HG02981 (cell line): ENCODE results near the gene ANXA5.

Experiments
- ATAC-seq: cut with Tn5 transposase; IDR thresholded peaks from one replicate; pipeline ENCODE4 v1.9.1; 2021; ENCODE audit warnings: mild to moderate bottlenecking, moderate library complexity; ENCODE audit not compliant: unreplicated experiment

The ANXA5 gene

GRCh38 chr4:121712001-121712651 lies 15.3 kb upstream of the ANXA5 start:
- ATAC-seq: no peak

DNA sequence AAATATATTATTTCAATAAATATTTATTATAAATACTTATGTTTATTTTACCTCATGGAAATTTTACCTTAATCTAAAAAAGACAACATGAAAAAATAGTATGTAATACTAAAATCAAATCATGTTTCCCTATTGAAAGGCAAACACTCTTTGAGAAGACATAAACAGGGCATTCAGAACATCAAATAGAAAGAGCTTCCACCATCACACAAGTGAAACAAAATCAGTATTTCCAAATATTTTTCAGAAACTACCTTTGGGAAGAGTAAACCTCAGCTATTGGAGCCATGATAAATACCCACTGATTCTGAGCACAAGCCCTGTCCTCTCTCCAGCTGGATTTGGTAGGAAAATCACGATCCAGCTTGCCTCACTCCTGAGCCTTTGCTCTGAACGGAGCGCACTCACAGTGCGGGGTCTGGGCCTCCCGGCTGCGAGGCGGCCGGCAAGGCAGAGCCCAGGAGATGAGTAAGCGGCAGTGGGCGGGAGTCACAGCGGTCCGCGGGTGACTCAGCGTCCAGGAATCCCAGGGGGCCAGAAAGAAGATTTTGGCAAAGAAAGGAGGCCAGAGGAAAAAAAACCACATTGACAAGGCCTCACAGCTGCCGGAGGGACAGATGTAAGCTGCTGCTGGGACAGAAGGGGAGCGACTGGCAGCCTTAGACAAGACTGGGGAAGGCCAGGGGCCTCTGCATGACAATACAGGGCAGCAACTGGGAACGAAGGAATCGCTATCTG lies 14.7 kb upstream of the ANXA5 start:
- peak; percentile 91 for ATAC-seq

DNA sequence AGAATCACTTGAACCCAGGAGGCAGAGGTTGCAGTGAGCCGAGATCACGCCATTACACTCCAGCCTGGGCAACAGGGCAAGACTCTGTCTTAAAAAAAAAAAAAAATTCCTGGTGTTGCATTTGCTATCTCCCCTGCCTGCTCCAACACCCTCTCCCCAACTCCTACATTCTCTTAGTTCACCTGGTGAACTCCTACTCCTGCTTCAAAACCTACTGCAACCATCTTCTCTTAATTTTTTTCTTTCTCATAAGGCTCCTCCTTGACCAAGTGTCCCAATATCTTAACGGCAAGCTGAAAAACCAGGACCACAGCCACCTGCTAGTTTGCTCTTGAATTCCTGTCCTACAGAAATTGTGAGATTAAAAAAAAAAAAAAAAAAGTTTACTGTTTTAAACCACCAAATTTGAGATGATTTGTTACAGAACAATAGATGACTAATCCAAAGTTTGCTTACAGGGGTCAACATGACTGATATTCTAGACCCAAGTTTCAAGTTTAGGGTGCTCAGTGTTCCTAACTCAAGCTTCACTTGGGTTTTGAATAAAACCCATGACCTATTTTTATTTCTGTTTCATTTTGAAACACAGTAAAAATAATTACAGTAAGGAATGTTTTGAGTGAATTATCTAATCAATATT lies 13.1 kb upstream of the ANXA5 start:
- ATAC-seq: no peak

- no peak for ATAC-seq
Measured at GRCh38 chr4:121707344-121707743, 10.6 kb upstream of the ANXA5 start.

DNA sequence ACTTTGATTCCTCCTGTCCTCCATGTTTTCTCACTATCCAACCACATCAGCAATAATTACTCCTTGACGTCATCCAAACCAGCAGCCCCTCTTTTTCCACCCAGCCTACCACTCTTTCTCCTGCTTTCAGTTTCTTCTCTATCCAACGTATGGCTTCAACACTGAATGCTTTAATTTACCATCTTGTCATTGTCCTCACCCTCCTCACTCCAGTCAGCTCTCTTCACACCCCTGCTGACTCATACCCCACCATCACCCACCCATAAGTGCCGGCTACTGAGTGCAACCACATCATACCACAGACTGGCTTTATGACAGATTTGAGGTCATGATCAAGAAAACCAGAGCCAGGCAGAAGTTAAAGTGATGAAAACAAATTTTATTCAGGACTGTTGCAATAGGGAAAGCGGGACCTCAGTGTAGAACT lies 9.8 kb upstream of the ANXA5 start:
- peak; percentile 42 for ATAC-seq

DNA sequence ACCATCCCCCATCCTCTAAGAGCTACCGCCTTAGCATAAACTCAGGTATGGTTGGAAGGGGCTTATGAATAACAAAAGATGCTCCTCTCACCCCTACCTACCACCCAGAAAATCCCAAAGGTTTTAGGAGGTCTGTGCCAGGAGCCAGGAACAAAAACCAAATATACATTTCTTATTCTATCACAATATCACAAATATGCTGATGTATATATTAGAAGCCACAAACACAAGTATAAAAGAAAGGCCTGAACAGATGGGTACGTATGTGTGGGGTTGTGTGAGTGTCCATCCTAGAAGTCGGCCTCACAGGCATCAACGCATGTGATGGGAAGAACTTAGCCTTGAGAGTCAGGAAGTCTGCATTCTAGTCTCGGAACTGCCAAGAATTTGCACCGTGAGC lies 8.7 kb upstream of the ANXA5 start:
- ATAC-seq: no peak

DNA sequence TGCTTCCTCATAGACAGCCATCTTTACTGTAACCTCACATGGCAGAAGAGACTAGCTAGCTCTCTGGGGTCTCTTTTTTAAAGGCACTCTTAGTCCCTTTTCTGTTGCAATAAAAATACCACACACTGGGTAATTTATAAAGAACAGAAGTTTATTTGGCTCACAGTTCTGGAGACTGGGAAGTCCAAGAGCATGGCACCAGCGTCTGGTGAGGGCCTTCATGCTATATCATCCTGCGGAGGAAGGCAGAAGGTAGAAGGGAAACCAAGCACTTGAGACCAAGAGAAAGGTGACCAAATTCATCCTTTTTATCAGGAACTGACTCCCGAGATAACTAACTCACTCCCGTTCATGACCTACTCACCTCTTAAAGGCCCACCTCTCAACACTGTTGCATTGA lies 5.4 kb upstream of the ANXA5 start:
- no peak for ATAC-seq

DNA sequence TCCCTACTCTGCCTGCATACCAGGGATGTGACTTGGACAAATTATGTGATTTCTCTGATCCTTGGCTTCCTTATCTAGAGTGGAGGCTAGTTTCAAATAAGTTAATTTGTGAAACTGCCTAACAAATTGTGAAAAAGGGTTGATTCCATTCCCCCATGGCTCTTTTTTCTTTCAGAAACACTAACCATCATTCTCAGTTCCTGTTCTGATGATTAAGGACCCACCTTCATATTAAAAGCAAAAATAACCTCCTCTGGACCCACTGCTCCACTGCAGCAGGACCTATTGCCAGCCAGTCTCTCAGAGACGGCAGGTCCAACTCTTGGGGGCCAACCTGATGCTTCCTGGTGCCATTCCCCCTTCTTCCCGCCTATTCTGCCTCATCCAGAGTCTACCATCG lies 4.5 kb upstream of the ANXA5 start:
- ATAC-seq: no peak

- ATAC-seq: no peak
Measured at GRCh38 chr4:121698236-121698671, 1.5 kb upstream of the ANXA5 start.

GRCh38 chr4:121697564-121697963 lies 784 bp upstream of the ANXA5 start:
- ATAC-seq: peak; percentile 13

- peak; percentile 22 for ATAC-seq
Measured at GRCh38 chr4:121696170-121696580, 605 bp downstream of the ANXA5 start.

DNA sequence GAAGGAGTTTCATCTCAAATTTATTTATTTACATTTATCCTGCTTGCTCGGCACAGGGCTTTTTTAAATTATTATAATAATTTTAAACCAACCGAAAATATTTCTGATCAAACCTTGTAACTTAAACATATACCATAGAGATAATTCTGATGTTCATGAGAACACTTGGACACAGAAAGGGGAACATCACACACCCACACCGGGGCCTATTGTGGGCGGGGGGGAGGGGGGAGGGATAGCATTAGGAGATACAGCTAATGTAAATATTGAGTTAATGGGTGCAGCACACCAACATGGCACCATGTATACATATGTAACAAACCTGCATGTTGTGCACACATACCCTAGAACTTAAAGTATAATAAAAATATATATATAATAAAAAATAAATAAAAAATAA lies 2.9 kb downstream of the ANXA5 start:
- ATAC-seq: no peak

DNA sequence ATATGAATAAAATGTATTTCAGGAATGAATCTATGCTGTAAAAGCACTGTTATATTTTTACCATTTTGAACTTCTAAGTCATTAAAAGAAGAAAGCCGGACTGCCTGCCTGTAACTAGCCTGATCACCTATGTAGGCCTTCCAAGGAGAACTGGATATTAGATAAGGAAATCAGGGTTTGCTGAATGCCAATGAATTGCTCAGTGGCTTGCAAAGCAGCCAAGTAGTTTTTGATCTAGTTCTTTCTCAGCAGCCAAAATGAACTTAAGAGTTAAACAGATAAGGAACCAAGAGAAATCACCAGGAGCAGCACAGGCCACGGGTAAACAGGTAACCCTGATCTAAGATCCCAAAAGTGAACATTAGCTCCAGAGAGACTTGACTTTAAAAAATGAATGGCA lies 3.3 kb downstream of the ANXA5 start:
- ATAC-seq: no peak

GRCh38 chr4:121692261-121692660 lies 4.5 kb downstream of the ANXA5 start:
- no peak for ATAC-seq

DNA sequence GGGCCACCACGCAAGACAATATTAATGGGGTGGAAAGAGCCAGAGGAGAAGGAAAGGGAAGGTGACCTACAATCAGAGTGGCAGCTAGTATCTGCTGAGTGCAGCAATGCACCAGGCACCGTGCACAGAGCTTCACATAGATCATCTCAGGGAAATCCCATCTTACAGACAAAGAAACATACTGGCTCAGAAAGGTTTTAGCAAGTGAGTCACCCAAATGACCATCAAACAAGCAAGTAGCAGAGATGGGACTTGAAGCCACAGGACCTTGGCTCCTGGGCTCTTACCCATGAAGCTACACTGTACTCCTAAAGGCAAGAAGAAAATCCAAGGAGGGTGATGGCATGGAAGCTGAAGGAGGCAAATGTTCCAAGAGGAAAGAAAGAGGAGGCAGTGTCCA lies 6.8 kb downstream of the ANXA5 start:
- no peak for ATAC-seq

DNA sequence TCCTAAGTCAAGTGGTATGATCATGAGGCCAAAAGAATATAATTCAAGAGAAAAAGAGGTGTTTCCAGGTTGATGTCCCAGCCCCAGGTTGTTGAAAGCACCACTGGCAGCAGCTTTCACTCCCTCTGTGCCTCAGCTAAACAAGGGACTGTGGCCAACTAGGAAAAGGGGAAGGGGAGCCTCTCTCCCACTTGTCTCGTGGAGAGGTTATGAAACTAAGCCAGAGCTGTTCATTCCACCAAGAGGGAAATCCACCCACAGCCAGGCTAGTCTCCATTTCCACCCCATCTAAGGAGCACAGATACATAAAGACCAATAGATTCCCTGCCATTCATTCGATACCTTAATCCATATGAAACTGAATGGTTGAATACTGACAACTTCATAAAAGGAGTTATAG lies 8.1 kb downstream of the ANXA5 start:
- no peak for ATAC-seq

GRCh38 chr4:121688261-121688660 lies 8.5 kb downstream of the ANXA5 start:
- no peak for ATAC-seq

GRCh38 chr4:121686255-121686654 lies 10.5 kb downstream of the ANXA5 start:
- ATAC-seq: no peak

DNA sequence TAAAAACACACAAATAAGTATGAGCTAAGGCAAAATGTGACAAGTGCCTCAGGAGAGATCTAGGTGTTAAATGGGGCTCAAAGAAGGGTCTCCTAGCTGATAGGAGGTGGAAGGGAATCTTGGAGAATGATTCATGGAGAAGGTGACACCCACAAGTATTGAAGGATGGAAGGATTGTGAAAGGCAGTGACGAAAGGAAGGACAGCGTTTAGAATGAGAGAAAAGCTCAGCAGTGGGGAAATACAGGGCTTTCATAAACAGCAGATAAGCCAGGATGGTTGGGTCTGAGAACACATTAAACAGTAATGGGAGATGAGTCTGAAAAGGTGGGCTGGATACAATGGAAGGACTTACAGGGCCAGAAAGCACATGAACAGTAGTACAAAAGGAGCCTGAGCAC lies 11.5 kb downstream of the ANXA5 start:
- ATAC-seq: no peak

DNA sequence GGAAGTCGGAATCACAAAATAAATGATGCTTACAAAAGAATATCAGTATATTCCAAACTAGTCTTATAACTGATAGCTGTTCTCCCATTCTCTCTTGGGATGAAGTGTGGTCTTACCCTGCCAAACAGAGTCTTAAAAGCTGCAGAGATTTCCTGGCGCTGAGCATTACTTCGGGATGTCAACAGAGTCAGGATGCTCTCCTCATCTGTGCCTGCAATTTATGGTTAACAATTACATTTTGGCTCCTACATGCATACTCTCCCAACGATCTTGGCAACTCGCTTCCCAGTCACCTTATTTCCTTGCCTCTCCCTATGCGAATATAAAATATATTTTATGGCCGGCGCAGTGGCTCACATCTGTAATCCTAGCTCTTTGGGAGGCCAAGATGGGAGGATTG lies 12.2 kb downstream of the ANXA5 start:
- no peak for ATAC-seq

- ATAC-seq: no peak
Measured at GRCh38 chr4:121684016-121684415, 12.8 kb downstream of the ANXA5 start.

GRCh38 chr4:121680571-121680970 lies 16.2 kb downstream of the ANXA5 start:
- ATAC-seq: no peak
